Nephron (organoid): ENCODE measurements around the gene GMIP.
A peak's percentile ranks its signal among the peaks of the same experiment; 100 is the strongest.

Experiments used
- H3K27ac Mint-ChIP-seq, 3 experiments: 2 replicates each; pipeline ENCODE4 v1.8.0; 2020; ENCODE audit warnings: mixed read lengths in 3 of 3, mild to moderate bottlenecking in 2 of 3, moderate library complexity in 1 of 3
- H3K27me3 Mint-ChIP-seq: 2 replicates; pipeline ENCODE4 v1.8.0; 2021; ENCODE audit warnings: low read depth, mild to moderate bottlenecking, moderate library complexity, mixed read lengths
- H3K36me3 Mint-ChIP-seq: 2 replicates; pipeline ENCODE4 v1.8.0; 2020; ENCODE audit warnings: low read depth, mixed read lengths
- H3K4me1 Mint-ChIP-seq: 2 replicates; pipeline ENCODE4 v1.8.0; 2020; ENCODE audit warnings: mixed read lengths
- H3K4me3 Mint-ChIP-seq, 3 experiments: 2 replicates each; pipeline ENCODE4 v1.8.0; 2020; ENCODE audit warnings: mild to moderate bottlenecking in 3 of 3, mixed read lengths in 3 of 3, moderate library complexity in 2 of 3
- H3K9me3 Mint-ChIP-seq: 2 replicates; pipeline ENCODE4 v1.8.0; 2020; ENCODE audit warnings: mixed read lengths
- CTCF ChIP-seq, 3 experiments: fragments of 200-600 bp; sonication (generic); IDR thresholded peaks; one replicate each; pipeline ENCODE4 v1.5.0; 2021; ENCODE audit warnings: antibody characterized with exemption in 3 of 3; ENCODE audit not compliant: unreplicated experiment in 3 of 3

Gene GMIP

GRCh38 chr19:19631346-19631745, 12.1 kb downstream of the GMIP start:
- Mint-ChIP-seq H3K36me3 (peaks cover 31% of the 10 kb centered on the region), H3K27me3 (no peaks in the 10 kb centered on the region), H3K4me1 (peaks cover 7% of the 10 kb centered on the region), H3K4me3 (peak overlapping the region in 2 of 3 experiments; percentile 28 to 60), H3K27ac (no peak overlapping the region), H3K9me3 (no peaks in the 10 kb centered on the region)
- TF ChIP-seq CTCF (IDR thresholded peaks at IDR 0.05; ENCODE audit: unreplicated experiment in 3 of 3): no peak

GRCh38 chr19:19630426-19630825, 13.0 kb downstream of the GMIP start:
- Mint-ChIP-seq H3K4me3 (peak overlapping the region; percentile 61 to 63 (median 61)), H3K9me3 (no peaks in the 10 kb centered on the region), H3K4me1 (peaks cover 7% of the 10 kb centered on the region), H3K36me3 (peaks cover 32% of the 10 kb centered on the region), H3K27me3 (no peaks in the 10 kb centered on the region), H3K27ac (no peak overlapping the region)
- TF ChIP-seq CTCF (IDR thresholded peaks at IDR 0.05; ENCODE audit: unreplicated experiment in 3 of 3): no peak

- H3K4me1 Mint-ChIP-seq: peaks cover 7% of the 10 kb centered on the region
- TF ChIP-seq CTCF (IDR thresholded peaks at IDR 0.05; ENCODE audit: unreplicated experiment in 3 of 3): peak in 1 of 3 experiments; percentile 1
- H3K27ac Mint-ChIP-seq: no peak overlapping the region
- H3K9me3 Mint-ChIP-seq: no peaks in the 10 kb centered on the region
- no peaks in the 10 kb centered on the region for H3K27me3 Mint-ChIP-seq
- peaks cover 31% of the 10 kb centered on the region for H3K36me3 Mint-ChIP-seq
- H3K4me3 Mint-ChIP-seq: peak overlapping the region; percentile 61 to 74 (median 70)
These were observed 13.4 kb downstream of the GMIP start for GRCh38 chr19:19630062-19630414.

- Mint-ChIP-seq H3K9me3 (no peaks in the 10 kb centered on the region), H3K4me3 (peak overlapping the region; percentile 82 to 85 (median 83))
These were observed 14.8 kb downstream of the GMIP start for GRCh38 chr19:19628501-19629134.

GRCh38 chr19:19627621-19628500, 15.6 kb downstream of the GMIP start, which contains the start of gene LPAR2:
Gene LPAR2, minus strand, starts transcription at chr19:19628220. Its CDS starts 945 bp downstream, at chr19:19627275.
- H3K9me3 Mint-ChIP-seq: no peaks in the 10 kb centered on the region
- H3K27me3 Mint-ChIP-seq: no peaks in the 10 kb centered on the region
- peaks cover 7% of the 10 kb centered on the region for H3K4me1 Mint-ChIP-seq
- TF ChIP-seq CTCF (IDR thresholded peaks at IDR 0.05; ENCODE audit: unreplicated experiment in 3 of 3): no peak
- peaks cover 24% of the 10 kb centered on the region for H3K36me3 Mint-ChIP-seq
- peak within 1 kb of the TSS; percentile 86 to 92 (median 88) for H3K4me3 Mint-ChIP-seq
- peak within 1 kb of the TSS; percentile 56 to 82 (median 65) for H3K27ac Mint-ChIP-seq

More at GRCh38 chr19:19628501-19629134, 14.8 kb downstream of the GMIP start:
- Mint-ChIP-seq H3K36me3 (peaks cover 28% of the 10 kb centered on the region), H3K27ac (peak overlapping the region in 2 of 3 experiments; percentile 65 to 82), H3K4me1 (peaks cover 7% of the 10 kb centered on the region), H3K27me3 (no peaks in the 10 kb centered on the region)
- no peak for TF ChIP-seq CTCF (IDR thresholded peaks at IDR 0.05; ENCODE audit: unreplicated experiment in 3 of 3)
